Spleen (tissue), 7 donors: ENCODE measurements around the gene GRIP1.

Experiments
- CTCF ChIP-seq, 11 experiments: fragments of 200-600 bp in 7 of 11; fragments of 450-650 bp in 4 of 11; sonication (generic) in 4 of 11; IDR thresholded peaks in 8 of 11; conservative IDR thresholded peaks in 3 of 11; 1 replicate in 7 of 11; 2 replicates in 4 of 11; pipeline versions ENCODE4 v1.4.0 to v1.8.0; 2016 to 2021; ENCODE audit warnings: antibody characterized with exemption in 11 of 11, inconsistent platforms in 4 of 11, mild to moderate bottlenecking in 1 of 11
- POLR2A ChIP-seq, 3 donors: fragments of 450-650 bp; IDR thresholded peaks; one replicate each; pipeline ENCODE4 v1.5.1; 2017; ENCODE audit warnings: antibody characterized with exemption in 3 of 3, mild to moderate bottlenecking in 1 of 3
- donor health status: DM: no; HTN: no; CAD: no; lungs with moderate emphysema.
- donor health status: DM: no; HTN: no; CAD: no.
- donor health status: DM: no; HTN: no; CAD: no.

DNA sequence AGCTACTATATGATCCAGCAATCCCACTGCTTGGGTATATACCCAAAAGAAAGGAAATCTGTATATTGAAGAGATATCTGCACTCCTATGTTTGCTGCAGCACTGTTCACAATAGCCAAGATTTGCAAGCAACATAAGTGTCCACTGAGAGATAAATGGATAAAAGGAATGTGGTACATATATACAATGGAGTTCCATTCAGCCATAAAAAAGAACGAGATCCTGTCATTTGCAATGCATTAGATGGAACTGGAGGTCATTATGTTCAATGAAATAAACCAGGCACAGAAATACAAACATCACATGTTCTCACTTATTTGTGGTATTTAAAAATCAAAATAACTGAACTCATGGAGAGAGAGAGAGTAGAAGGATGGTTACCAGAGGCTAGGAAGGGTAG lies 260.0 kb downstream of the GRIP1 start:
- TF ChIP-seq CTCF (IDR thresholded peaks at IDR 0.05 in 8 of 11, conservative IDR thresholded peaks at IDR 0.05 in 3 of 11) (no peak), POLR2A (IDR thresholded peaks at IDR 0.05) (no peak)
